ENCODE measurements around the gene HUNK.

DNA sequence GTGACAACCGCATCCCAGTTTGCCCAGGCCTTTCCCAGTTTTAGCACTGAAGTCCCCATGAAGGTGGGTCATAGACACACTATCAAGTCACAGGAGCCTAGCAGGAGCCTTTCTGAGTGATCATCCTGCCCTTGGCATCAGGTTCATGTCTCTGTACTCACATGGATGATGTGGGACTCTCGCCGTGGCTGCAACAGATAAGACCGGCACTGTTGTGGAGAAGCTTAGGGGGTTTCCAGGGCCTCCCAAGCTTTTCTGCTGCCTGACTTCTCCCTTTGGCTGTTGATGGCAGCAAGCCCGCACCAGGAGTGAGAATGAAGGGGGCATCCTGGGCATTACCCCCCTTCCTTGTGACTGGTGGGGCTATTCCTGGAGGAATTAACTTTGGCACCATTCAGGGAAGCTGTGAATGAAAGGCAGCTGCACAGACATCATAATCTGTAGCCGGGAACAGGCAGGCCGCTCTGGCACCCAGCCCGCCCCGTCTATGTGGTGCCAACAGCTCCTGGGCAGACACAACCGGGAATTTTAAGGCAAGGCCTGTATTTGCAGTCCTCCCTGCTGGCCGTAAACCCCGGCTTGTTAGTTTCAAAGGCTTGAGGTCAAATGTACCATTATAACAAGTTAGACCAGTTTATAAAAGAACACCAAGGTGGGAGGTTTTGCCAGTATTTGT, 148.6 kb downstream of the HUNK start:
- TF ChIP-seq, protein P1, sequence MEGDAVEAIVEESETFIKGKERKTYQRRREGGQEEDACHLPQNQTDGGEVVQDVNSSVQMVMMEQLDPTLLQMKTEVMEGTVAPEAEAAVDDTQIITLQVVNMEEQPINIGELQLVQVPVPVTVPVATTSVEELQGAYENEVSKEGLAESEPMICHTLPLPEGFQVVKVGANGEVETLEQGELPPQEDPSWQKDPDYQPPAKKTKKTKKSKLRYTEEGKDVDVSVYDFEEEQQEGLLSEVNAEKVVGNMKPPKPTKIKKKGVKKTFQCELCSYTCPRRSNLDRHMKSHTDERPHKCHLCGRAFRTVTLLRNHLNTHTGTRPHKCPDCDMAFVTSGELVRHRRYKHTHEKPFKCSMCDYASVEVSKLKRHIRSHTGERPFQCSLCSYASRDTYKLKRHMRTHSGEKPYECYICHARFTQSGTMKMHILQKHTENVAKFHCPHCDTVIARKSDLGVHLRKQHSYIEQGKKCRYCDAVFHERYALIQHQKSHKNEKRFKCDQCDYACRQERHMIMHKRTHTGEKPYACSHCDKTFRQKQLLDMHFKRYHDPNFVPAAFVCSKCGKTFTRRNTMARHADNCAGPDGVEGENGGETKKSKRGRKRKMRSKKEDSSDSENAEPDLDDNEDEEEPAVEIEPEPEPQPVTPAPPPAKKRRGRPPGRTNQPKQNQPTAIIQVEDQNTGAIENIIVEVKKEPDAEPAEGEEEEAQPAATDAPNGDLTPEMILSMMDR (IDR thresholded peaks at IDR 0.05): no peak
- TF ChIP-seq POLR2AphosphoS5 (IDR thresholded peaks at IDR 0.05) (no peak), POLR2A (IDR thresholded peaks at IDR 0.05) (no peak), EP300 (IDR thresholded peaks at IDR 0.05) (no peak)

Data from suprapubic skin (tissue), 4 donors.